BJ (cell line): ENCODE data around the gene AMOTL2. TPM values are rescaled to one million over a fixed set of nuclear protein-coding genes. Genes with fewer than 3 reads are reported as not detected.

Source experiments
- CTCF ChIA-PET: fragments of 350-600 bp; formaldehyde crosslinking; extraction: SDS; loops from one replicate; lab custom pipeline; 2021; ENCODE audit warnings: antibody characterized with exemption, inconsistent platforms; lab: Yijun Ruan, JAX
- POLR2A ChIA-PET: fragments of 300-600 bp; sonication (Branson Sonifier 250); formaldehyde crosslinking; extraction: SDS; loops from one replicate; lab custom pipeline; 2021; ENCODE audit warnings: antibody characterized with exemption; lab: Charles Lee
- DNase-seq: peaks from one replicate; pipeline ENCODE4 v3.0.0-alpha.2; 2011; ENCODE audit warnings: low read depth
- H3K27me3 ChIP-seq: 2 replicates; pipeline ENCODE4 v1.6.0; 2011; ENCODE audit warnings: low read length; ENCODE audit not compliant: control insufficient read depth, insufficient read depth
- H3K36me3 ChIP-seq: 2 replicates; pipeline ENCODE4 v1.5.1; 2011; ENCODE audit warnings: low read length; ENCODE audit not compliant: control insufficient read depth, insufficient read depth
- H3K4me3 ChIP-seq: 2 replicates; pipeline ENCODE4 v1.5.1; 2011; ENCODE audit warnings: low read depth, mild to moderate bottlenecking, control low read depth, low read length
- CTCF ChIP-seq: IDR thresholded peaks from 2 replicates; pipeline ENCODE4 v1.5.1; 2011; ENCODE audit warnings: low read depth, mild to moderate bottlenecking, control low read depth, inconsistent platforms, low read length, moderate library complexity; ENCODE audit not compliant: insufficient read depth
- polyA plus RNA-seq: library from polyadenylated mRNA; depleted of rRNA; stranded (reverse); fragments of >200 nt; gene quantifications from 2 replicates; pipeline ENCODE4 v1.2.3, GENCODE V29; 2011

AMOTL2 gene
- polyA plus RNA-seq, 1 experiment = 199 TPM

- POLR2A ChIA-PET = interaction anchor here (1.0 kb wide), 2 partner anchors 41 to 156 kb away, joined by 3 read pairs; no protein-coding TSS in a partner anchor
- no peak for TF ChIP-seq CTCF
- CTCF ChIA-PET = interaction anchor here (0.7 to 1.8 kb wide), 7 partner anchors 12 to 147 kb away, joined by 3 to 5 read pairs (median 3); no protein-coding TSS in a partner anchor
- no peaks in the 10 kb centered on the region for H3K36me3 ChIP-seq
- no peaks in the 10 kb centered on the region for H3K27me3 ChIP-seq
- peak; percentile 99 for DNase-seq
- H3K4me3 ChIP-seq = no peak overlapping the region
Observed at GRCh38 chr3:134326760-134327593, 47.3 kb downstream of the AMOTL2 start.

GRCh38 chr3:134326126-134326525, 48.1 kb downstream of the AMOTL2 start:
- ChIA-PET POLR2A (no interaction called here), CTCF (interaction anchor here (0.7 to 1.8 kb wide), 4 partner anchors 11 to 147 kb away, joined by 3 to 6 read pairs (median 4); partner anchors contain the start of gene AMOTL2)
- no peaks in the 10 kb centered on the region for H3K36me3 ChIP-seq
- DNase-seq = no peak
- TF ChIP-seq CTCF = no peak
- no peaks in the 10 kb centered on the region for H3K27me3 ChIP-seq
- no peak overlapping the region for H3K4me3 ChIP-seq

GRCh38 chr3:134325706-134326105, 48.5 kb downstream of the AMOTL2 start:
- TF ChIP-seq CTCF = no peak
- ChIA-PET POLR2A (no interaction called here), CTCF (interaction anchor here (1.6 to 1.8 kb wide), 3 partner anchors 11 to 147 kb away, joined by 3 to 6 read pairs (median 4); partner anchors contain the start of gene AMOTL2)
- H3K4me3 ChIP-seq = no peak overlapping the region
- no peaks in the 10 kb centered on the region for H3K27me3 ChIP-seq
- no peaks in the 10 kb centered on the region for H3K36me3 ChIP-seq
- DNase-seq = no peak

GRCh38 chr3:134325061-134325705, 49.1 kb downstream of the AMOTL2 start:
- ChIA-PET POLR2A (no interaction called here), CTCF (interaction anchor here (1.6 to 1.8 kb wide), 3 partner anchors 11 to 148 kb away, joined by 3 to 6 read pairs (median 4); partner anchors contain the start of gene AMOTL2)
- H3K4me3 ChIP-seq = no peak overlapping the region
- H3K27me3 ChIP-seq = no peaks in the 10 kb centered on the region
- DNase-seq = no peak
- H3K36me3 ChIP-seq = no peaks in the 10 kb centered on the region
- no peak for TF ChIP-seq CTCF
